K562 (cell line): Measurements from ENCODE around the gene SLC25A29. TPM values are rescaled to one million over a fixed set of nuclear protein-coding genes. Genes with fewer than 3 reads are reported as not detected.

Experiments used
- ATAC-seq: fragments of 200-7000 bp; cut with Tn5 transposase; 3 replicates; pipeline ENCODE4 v1.9.1; 2020; ENCODE audit warnings: moderate library complexity
- BruUV-seq: library from RNA; stranded (reverse); fragments of 400-500 nt; replicated peaks from 2 replicates; lab custom pipeline; 2021; lab: Mats Ljungman, UMichigan
- CTCF ChIA-PET: fragments of 300-600 bp; formaldehyde crosslinking; extraction: SDS; loops from one replicate; lab custom pipeline; 2021; ENCODE audit warnings: low intra/inter-chr PET ratio; lab: Yijun Ruan, JAX
- POLR2A ChIA-PET: fragments of 300-600, 350-650 bp; sonication (Branson Sonifier 250); formaldehyde crosslinking; extraction: SDS; loops from one replicate; lab custom pipeline; 2021; ENCODE audit warnings: antibody characterized with exemption, inconsistent platforms; lab: Yijun Ruan, JAX
- DNase-seq, 4 experiments: peaks; one replicate each; pipeline versions ENCODE4 v3.0.0 to v3.0.0-alpha.2; 2011 to 2018; ENCODE audit warnings: low spot score in 3 of 4, mixed read lengths in 3 of 4; ENCODE audit errors: extremely low read depth in 1 of 4
- FAIRE-seq: peaks from 2 replicates; lab custom pipeline; 2011; peaks lifted over from hg19 to GRCh38; lab: Jason Lieb, UNC
- H2AFZ ChIP-seq: 2 replicates; pipeline ENCODE4 v1.6.0; 2011; ENCODE audit warnings: low read depth, low read length, control low read depth, inconsistent platforms
- H3K27ac ChIP-seq: fragments of 200-600 bp; 3 replicates; pipeline ENCODE4 v1.8.0; 2011; ENCODE audit warnings: low read depth, mild to moderate bottlenecking, control low read depth, inconsistent platforms, low read length, moderate library complexity, mixed read lengths; ENCODE audit errors: extremely low read depth
- H3K27me3 ChIP-seq, 2 experiments: fragments of 300-600 bp in 1 of 2; 2 replicates in 1 of 2; 3 replicates in 1 of 2; pipeline versions ENCODE4 v1.6.0 to v1.8.0; 2011; ENCODE audit warnings: inconsistent platforms in 2 of 2, low read length in 2 of 2, mild to moderate bottlenecking in 1 of 2, mixed read lengths in 1 of 2, moderate library complexity in 1 of 2; ENCODE audit not compliant: control insufficient read depth in 2 of 2, insufficient read depth in 2 of 2
- H3K36me3 ChIP-seq: fragments of 300-600 bp; 3 replicates; pipeline ENCODE4 v1.8.0; 2011; ENCODE audit warnings: mild to moderate bottlenecking, low read length, inconsistent platforms; ENCODE audit not compliant: control insufficient read depth, insufficient read depth
- H3K4me1 ChIP-seq, 2 experiments: fragments of 200-600 bp in 1 of 2; replicated peaks in 1 of 2; 2 replicates in 1 of 2; 3 replicates in 1 of 2; pipeline versions ENCODE4 v1.5.1 to v1.8.0; 2011; ENCODE audit warnings: inconsistent platforms in 2 of 2, low read length in 2 of 2, mild to moderate bottlenecking in 1 of 2, mixed read lengths in 1 of 2, moderate library complexity in 1 of 2; ENCODE audit not compliant: control insufficient read depth in 2 of 2, insufficient read depth in 2 of 2
- H3K4me2 ChIP-seq: 2 replicates; pipeline ENCODE4 v1.6.1; 2011; ENCODE audit warnings: low read length, control low read depth, inconsistent platforms, mixed read lengths; ENCODE audit not compliant: insufficient read depth
- H3K4me3 ChIP-seq: fragments of 200-600 bp; sonication (generic), shearing (Covaris generic); 2 replicates; pipeline ENCODE4 v1.5.1; 2016; ENCODE audit warnings: control low read depth, inconsistent platforms
- H3K79me2 ChIP-seq: fragments of 200-600 bp; 3 replicates; pipeline ENCODE4 v1.8.0; 2011; ENCODE audit warnings: low read length, inconsistent platforms; ENCODE audit not compliant: control insufficient read depth, insufficient read depth
- H3K9ac ChIP-seq, 2 experiments: 2 replicates each; pipeline versions ENCODE4 v1.6.0 to v1.6.1; 2011; ENCODE audit warnings: low read depth in 2 of 2, low read length in 2 of 2, control low read depth in 1 of 2, inconsistent platforms in 1 of 2, mild to moderate bottlenecking in 1 of 2, mixed read lengths in 1 of 2; ENCODE audit not compliant: insufficient read depth in 1 of 2
- H3K9me1 ChIP-seq: one replicate; pipeline ENCODE4 v1.6.0; 2011; ENCODE audit warnings: inconsistent platforms, mild to moderate bottlenecking, low read length, moderate library complexity; ENCODE audit not compliant: control insufficient read depth, insufficient read depth
- H3K9me3 ChIP-seq: replicated peaks from 2 replicates; pipeline ENCODE4 v1.5.1; 2011; ENCODE audit warnings: low read depth, low read length, inconsistent platforms; ENCODE audit not compliant: control insufficient read depth, insufficient read depth
- H4K20me1 ChIP-seq: replicated peaks from 2 replicates; pipeline ENCODE4 v1.6.1; 2011; ENCODE audit warnings: low read length, inconsistent platforms, mixed read lengths; ENCODE audit not compliant: control insufficient read depth, insufficient read depth
- BACH1 ChIP-seq: fragments of 200-800 bp; sonication (Bioruptor generic); IDR thresholded peaks from 2 replicates; pipeline ENCODE4 v1.6.1; 2016; ENCODE audit warnings: missing genetic modification characterization, missing compliant biosample characterization
- CCAR2 ChIP-seq: fragments of 200-400 bp; formaldehyde crosslinking; IDR thresholded peaks from 2 replicates; pipeline ENCODE4 v1.6.1; 2017; ENCODE audit warnings: mild to moderate bottlenecking, low read depth, low read length
- HLTF ChIP-seq: fragments of 450-650 bp; IDR thresholded peaks from 2 replicates; pipeline ENCODE4 v1.6.1; 2016
- HNRNPK ChIP-seq: fragments of 200-400 bp; formaldehyde crosslinking; IDR thresholded peaks from one replicate; pipeline ENCODE4 v1.6.1; 2018; ENCODE audit warnings: mild to moderate bottlenecking, low read depth, low read length; ENCODE audit not compliant: poor library complexity, severe bottlenecking
- IRF2 ChIP-seq: sonication (generic); formaldehyde crosslinking; IDR thresholded peaks from 2 replicates; pipeline ENCODE4 v1.8.1; 2022; ENCODE audit warnings: mild to moderate bottlenecking, missing genetic modification reagents
- PHF21A ChIP-seq: fragments of 450-650 bp; IDR thresholded peaks from 2 replicates; pipeline ENCODE4 v1.6.1; 2017; ENCODE audit warnings: low read depth, borderline replicate concordance
- RBM39 ChIP-seq: fragments of 200-400 bp; formaldehyde crosslinking; optimal IDR thresholded peaks from 2 replicates; pipeline ENCODE3; 2018; ENCODE audit warnings: low read depth, low read length
- ZNF121 ChIP-seq: sonication (generic); formaldehyde crosslinking; conservative IDR thresholded peaks from 2 replicates; pipeline ENCODE4 v1.8.0; 2022; ENCODE audit warnings: missing genetic modification reagents
- ZNF274 ChIP-seq: IDR thresholded peaks from 2 replicates; pipeline ENCODE4 v1.6.1; 2011; ENCODE audit warnings: low read depth, mild to moderate bottlenecking, low read length, moderate library complexity, borderline replicate concordance
- WGBS: fragments of 100-300 bp; shearing (Covaris generic); methylation state at CpG from one replicate; pipeline ENCODE4 v1.1.6; 2016; ENCODE audit warnings: low coverage, mixed read lengths; ENCODE audit not compliant: insufficient coverage; ENCODE audit errors: missing lambda C conversion rate; 5-methylcytosine and 5-hydroxymethylcytosine counted together
- in situ Hi-C: fragments of 300-500 bp; cut with MboI; formaldehyde crosslinking; loops from 4 replicates; pipeline ENCODE4 v1.15.0; 2018; ENCODE audit warnings: inconsistent platforms, mixed read lengths
- intact Hi-C: fragments of 100-400 bp; cut with micrococcal nuclease; formaldehyde crosslinking; loops from 2 replicates; pipeline ENCODE4 v1.14.2; 2022
- polyA plus RNA-seq, 8 experiments: library from polyadenylated mRNA; depleted of rRNA in 4 of 8; stranded (reverse) in 5 of 8; unstranded in 3 of 8; fragments of >200 nt; fragmentation: Nextera tagmentation in 2 of 8; fragmentation: Illumina TruSeq in 1 of 8; extraction: Ambion mirVana in 2 of 8; extraction: Trizol in 1 of 8; gene quantifications; 2 replicates each; pipeline versions ENCODE4 v1.2.1 to v1.2.3, GENCODE V29; 2011 to 2014; ENCODE audit warnings: inconsistent platforms in 1 of 8, missing spikeins in 1 of 8
- total RNA-seq, 7 experiments: library from RNA; depleted of rRNA in 6 of 7; stranded (reverse); fragments of >200 nt in 6 of 7; fragmentation: Illumina TruSeq in 2 of 7; extraction: Trizol in 2 of 7; gene quantifications; 2 replicates each; pipeline versions ENCODE4 v1.2.1 to v1.2.3, GENCODE V29; 2011 to 2021; ENCODE audit warnings: low replicate concordance in 1 of 7
- TF ChIP-seq, protein P1 (sequence below): sonication (generic); formaldehyde crosslinking; IDR thresholded peaks from 2 replicates; pipeline ENCODE4 v1.8.1; 2023; ENCODE audit warnings: mild to moderate bottlenecking, missing genetic modification reagents
- TF ChIP-seq, protein P2 (sequence below): sonication (generic); formaldehyde crosslinking; IDR thresholded peaks from 2 replicates; pipeline ENCODE4 v1.8.0; 2022; ENCODE audit warnings: mild to moderate bottlenecking, missing genetic modification reagents, borderline replicate concordance
- TF ChIP-seq, protein P3 (sequence below): fragments of 250-450 bp; sonication (Bioruptor Pico); IDR thresholded peaks from 2 replicates; pipeline ENCODE4 v1.8.0; 2022; ENCODE audit warnings: inconsistent platforms

SLC25A29 gene
- total and polyA plus RNA-seq, 9 of the 15 experiments (the other 6 are each of a cell fraction or from before 2014, with no cell fraction given), result 0.07 to 17.5 (median 4.8) TPM

DNA sequence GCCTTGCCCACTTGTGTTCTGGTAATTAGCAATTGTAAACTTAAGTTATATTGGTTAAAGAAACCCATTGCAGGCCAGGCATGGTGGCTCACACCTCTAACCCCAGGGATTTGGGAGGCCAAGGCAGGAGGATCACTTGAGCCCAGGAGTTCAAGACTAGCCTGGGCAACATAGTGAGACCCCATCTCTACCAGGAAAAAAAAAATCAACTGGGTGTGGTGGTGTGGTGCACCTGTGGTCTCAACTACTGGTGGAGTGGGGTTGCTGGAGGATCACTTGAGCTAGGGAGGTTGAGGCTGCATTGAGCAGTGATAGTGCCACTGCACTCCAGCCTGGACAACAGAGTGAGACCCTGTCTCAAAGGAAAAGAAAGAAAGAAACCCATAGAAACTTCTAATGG is 53.6 kb downstream of the SLC25A29 start:
- in situ Hi-C loops, result no loop called here
- H3K27me3 ChIP-seq, result no peaks in the 10 kb centered on the region
- CTCF ChIA-PET, result no interaction called here

DNA sequence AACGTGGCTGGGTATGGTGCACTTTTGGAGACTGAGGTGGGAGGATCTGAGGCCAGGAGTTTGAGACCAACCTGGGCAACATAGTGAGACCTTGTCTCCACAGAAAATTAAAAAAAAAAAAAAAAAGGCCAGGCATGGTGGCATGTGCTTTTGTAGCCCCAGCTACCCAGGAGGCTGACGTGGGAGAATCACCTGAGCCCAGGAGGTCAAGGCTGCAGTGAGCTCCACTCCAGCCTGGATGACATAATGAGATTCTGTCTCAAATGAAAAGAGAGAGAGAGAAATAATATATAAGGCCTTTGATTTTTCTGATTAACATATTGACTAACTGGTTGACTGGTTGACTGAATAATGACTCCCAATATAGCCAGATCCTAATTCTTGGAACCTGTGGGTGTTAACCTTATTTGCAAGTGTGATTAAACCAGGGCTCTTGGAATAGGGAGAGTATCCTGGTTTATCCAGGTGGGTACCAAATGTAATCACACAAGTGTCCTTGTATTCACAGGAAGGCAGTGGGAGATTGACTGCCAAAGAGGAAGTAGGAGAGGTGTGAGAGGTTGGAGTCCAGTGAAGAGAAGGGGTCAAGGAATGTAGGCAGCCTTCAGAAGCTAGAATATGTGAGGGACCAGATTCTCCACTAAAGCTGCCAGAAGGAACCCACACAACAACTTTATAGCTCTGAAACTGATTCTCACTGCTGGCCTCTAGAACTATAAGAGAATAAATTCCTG is 55.3 kb downstream of the SLC25A29 start:
- Histone ChIP-seq H4K20me1 (peaks cover 48% of the 10 kb centered on the region), H3K27me3 (no peaks in the 10 kb centered on the region), H3K9ac (no peak overlapping the region), H3K4me1 (peaks cover 7 to 15% of the 10 kb centered on the region in 2 experiments; a peak in 4 of 5 replicates), H3K9me1 (no peaks in the 10 kb centered on the region), H3K27ac (peak overlapping the region; percentile 24; the same call in 1 of the 3 replicates), H3K4me2 (no peak overlapping the region), H3K4me3 (no peak overlapping the region), H2AFZ (no peak overlapping the region), H3K36me3 (peaks cover 42% of the 10 kb centered on the region; the same call in 2 of the 3 replicates), H3K79me2 (peaks cover 98% of the 10 kb centered on the region), H3K9me3 (no peaks in the 10 kb centered on the region)
- no peak for DNase-seq
- BruUV-seq, result no TSS peak
- ATAC-seq, result no peak
- intact Hi-C loops (no loop called here), in situ Hi-C loops (no loop called here)
- 82% methylated on average over 1 of the region's 2 CpGs for WGBS
- ChIA-PET CTCF (no interaction called here), POLR2A (interaction anchor here (1.1 kb wide), 1 partner anchor 9 kb away, joined by 3 read pairs; no protein-coding TSS in a partner anchor)
- no peak for FAIRE-seq
- TF ChIP-seq IRF2 (CRISPR knock-in tag), result no peak
- TF ChIP-seq HNRNPK, result no peak
- TF ChIP-seq, protein P1, sequence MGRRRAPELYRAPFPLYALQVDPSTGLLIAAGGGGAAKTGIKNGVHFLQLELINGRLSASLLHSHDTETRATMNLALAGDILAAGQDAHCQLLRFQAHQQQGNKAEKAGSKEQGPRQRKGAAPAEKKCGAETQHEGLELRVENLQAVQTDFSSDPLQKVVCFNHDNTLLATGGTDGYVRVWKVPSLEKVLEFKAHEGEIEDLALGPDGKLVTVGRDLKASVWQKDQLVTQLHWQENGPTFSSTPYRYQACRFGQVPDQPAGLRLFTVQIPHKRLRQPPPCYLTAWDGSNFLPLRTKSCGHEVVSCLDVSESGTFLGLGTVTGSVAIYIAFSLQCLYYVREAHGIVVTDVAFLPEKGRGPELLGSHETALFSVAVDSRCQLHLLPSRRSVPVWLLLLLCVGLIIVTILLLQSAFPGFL, result no peak
- no peak for TF ChIP-seq PHF21A
- TF ChIP-seq, protein P2, sequence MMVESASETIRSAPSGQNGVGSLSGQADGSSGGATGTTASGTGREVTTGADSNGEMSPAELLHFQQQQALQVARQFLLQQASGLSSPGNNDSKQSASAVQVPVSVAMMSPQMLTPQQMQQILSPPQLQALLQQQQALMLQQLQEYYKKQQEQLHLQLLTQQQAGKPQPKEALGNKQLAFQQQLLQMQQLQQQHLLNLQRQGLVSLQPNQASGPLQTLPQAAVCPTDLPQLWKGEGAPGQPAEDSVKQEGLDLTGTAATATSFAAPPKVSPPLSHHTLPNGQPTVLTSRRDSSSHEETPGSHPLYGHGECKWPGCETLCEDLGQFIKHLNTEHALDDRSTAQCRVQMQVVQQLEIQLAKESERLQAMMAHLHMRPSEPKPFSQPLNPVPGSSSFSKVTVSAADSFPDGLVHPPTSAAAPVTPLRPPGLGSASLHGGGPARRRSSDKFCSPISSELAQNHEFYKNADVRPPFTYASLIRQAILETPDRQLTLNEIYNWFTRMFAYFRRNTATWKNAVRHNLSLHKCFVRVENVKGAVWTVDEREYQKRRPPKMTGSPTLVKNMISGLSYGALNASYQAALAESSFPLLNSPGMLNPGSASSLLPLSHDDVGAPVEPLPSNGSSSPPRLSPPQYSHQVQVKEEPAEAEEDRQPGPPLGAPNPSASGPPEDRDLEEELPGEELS, result no peak
- TF ChIP-seq BACH1 (tag), result no peak
- no peak for TF ChIP-seq HLTF
- no peak for TF ChIP-seq RBM39
- TF ChIP-seq, protein P3, sequence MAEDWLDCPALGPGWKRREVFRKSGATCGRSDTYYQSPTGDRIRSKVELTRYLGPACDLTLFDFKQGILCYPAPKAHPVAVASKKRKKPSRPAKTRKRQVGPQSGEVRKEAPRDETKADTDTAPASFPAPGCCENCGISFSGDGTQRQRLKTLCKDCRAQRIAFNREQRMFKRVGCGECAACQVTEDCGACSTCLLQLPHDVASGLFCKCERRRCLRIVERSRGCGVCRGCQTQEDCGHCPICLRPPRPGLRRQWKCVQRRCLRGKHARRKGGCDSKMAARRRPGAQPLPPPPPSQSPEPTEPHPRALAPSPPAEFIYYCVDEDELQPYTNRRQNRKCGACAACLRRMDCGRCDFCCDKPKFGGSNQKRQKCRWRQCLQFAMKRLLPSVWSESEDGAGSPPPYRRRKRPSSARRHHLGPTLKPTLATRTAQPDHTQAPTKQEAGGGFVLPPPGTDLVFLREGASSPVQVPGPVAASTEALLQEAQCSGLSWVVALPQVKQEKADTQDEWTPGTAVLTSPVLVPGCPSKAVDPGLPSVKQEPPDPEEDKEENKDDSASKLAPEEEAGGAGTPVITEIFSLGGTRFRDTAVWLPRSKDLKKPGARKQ (CRISPR knock-in tag), result no peak

More for the DNA sequence above, 53.6 kb downstream of the SLC25A29 start:
- DNase-seq, result no peak
- intact Hi-C loops, result no loop called here
- Histone ChIP-seq H3K79me2 (peaks cover 98% of the 10 kb centered on the region), H3K27ac (no peak overlapping the region), H3K4me3 (no peak overlapping the region), H3K4me2 (no peak overlapping the region), H3K9me3 (no peaks in the 10 kb centered on the region), H3K4me1 (peaks cover 0 to 7% of the 10 kb centered on the region in 2 experiments; a peak in 3 of 5 replicates), H2AFZ (no peak overlapping the region), H3K9me1 (no peaks in the 10 kb centered on the region), H3K36me3 (peaks cover 41% of the 10 kb centered on the region; the same call in 2 of the 3 replicates), H3K9ac (no peak overlapping the region), H4K20me1 (peaks cover 46% of the 10 kb centered on the region)
- no peak for ATAC-seq
- FAIRE-seq, result no peak
- no TSS peak for BruUV-seq
- POLR2A ChIA-PET, result no interaction called here
- TF ChIP-seq ZNF274, result no peak
- TF ChIP-seq CCAR2, result no peak
- peak; percentile 83 for TF ChIP-seq ZNF121 (CRISPR knock-in tag)
